Endothelial cell of umbilical vein (primary cell): ENCODE data around the gene PHOSPHO1. TPM values are rescaled to one million over a fixed set of nuclear protein-coding genes. Genes with fewer than 3 reads are reported as not detected.

Experiments used
- BruUV-seq: library from RNA; stranded (reverse); fragments of 400-500 nt; replicated peaks from 2 replicates; lab custom pipeline; 2021; lab: Mats Ljungman, UMichigan
- CTCF ChIA-PET: fragments of 300-600, 350-600 bp; sonication (Branson Sonifier 250); formaldehyde crosslinking; loops from one replicate; lab custom pipeline; 2021; ENCODE audit warnings: antibody characterized with exemption, inconsistent platforms; lab: Charles Lee
- POLR2A ChIA-PET: fragments of 300-600, 350-600 bp; sonication (Branson Sonifier 250); formaldehyde crosslinking; loops from one replicate; lab custom pipeline; 2021; ENCODE audit warnings: antibody characterized with exemption, inconsistent platforms; lab: Charles Lee
- DNase-seq: peaks from one replicate; pipeline ENCODE4 v3.0.0-alpha.2; 2011; ENCODE audit warnings: low read depth, low spot score
- FAIRE-seq: peaks from 2 replicates; lab custom pipeline; 2011; peaks lifted over from hg19 to GRCh38; lab: Jason Lieb, UNC
- H2AFZ ChIP-seq: 2 replicates; pipeline ENCODE4 v1.6.0; 2012; ENCODE audit warnings: low read depth, low read length, control low read depth, inconsistent platforms
- H3K27ac ChIP-seq: 2 replicates; pipeline ENCODE4 v1.5.1; 2011; ENCODE audit warnings: low read depth, mild to moderate bottlenecking, control low read depth, low read length, moderate library complexity; ENCODE audit not compliant: insufficient read depth
- H3K27me3 ChIP-seq, 2 experiments: 2 replicates each; pipeline versions ENCODE4 v1.6.0 to v1.6.1; 2011; ENCODE audit warnings: low read length in 2 of 2, mixed read lengths in 1 of 2; ENCODE audit not compliant: control insufficient read depth in 2 of 2, insufficient read depth in 2 of 2
- H3K36me3 ChIP-seq, 2 experiments: 2 replicates in 1 of 2; 3 replicates in 1 of 2; pipeline ENCODE4 v1.5.1; 2011; ENCODE audit warnings: low read length in 2 of 2, mild to moderate bottlenecking in 1 of 2, moderate library complexity in 1 of 2; ENCODE audit not compliant: control insufficient read depth in 2 of 2, insufficient read depth in 2 of 2; ENCODE audit errors: extremely low read depth in 1 of 2
- H3K4me1 ChIP-seq: 3 replicates; pipeline ENCODE4 v1.5.1; 2011; ENCODE audit warnings: mild to moderate bottlenecking, low read length; ENCODE audit not compliant: control insufficient read depth, insufficient read depth; ENCODE audit errors: extremely low read depth
- H3K4me2 ChIP-seq: 2 replicates; pipeline ENCODE4 v1.6.1; 2011; ENCODE audit warnings: low read length, control low read depth, mixed read lengths; ENCODE audit not compliant: insufficient read depth
- H3K4me3 ChIP-seq, 3 experiments: fragments of 200-600 bp in 1 of 3; sonication (generic), shearing (Covaris generic) in 1 of 3; replicated peaks in 1 of 3; 2 replicates each; pipeline ENCODE4 v1.5.1; 2011 to 2016; ENCODE audit warnings: control low read depth in 3 of 3, low read length in 3 of 3, mild to moderate bottlenecking in 2 of 3, inconsistent platforms in 1 of 3, low read depth in 1 of 3, moderate library complexity in 1 of 3; ENCODE audit not compliant: insufficient read depth in 1 of 3
- H3K79me2 ChIP-seq: 2 replicates; pipeline ENCODE4 v1.6.0; 2012; ENCODE audit warnings: low read length, inconsistent platforms; ENCODE audit not compliant: control insufficient read depth, insufficient read depth
- H3K9ac ChIP-seq: replicated peaks from 2 replicates; pipeline ENCODE3; 2011; ENCODE audit warnings: low read length, control low read depth; ENCODE audit not compliant: insufficient read depth; ENCODE audit errors: extremely low read depth
- H3K9me1 ChIP-seq: replicated peaks from 3 replicates; pipeline ENCODE4 v1.6.0; 2011; ENCODE audit warnings: mild to moderate bottlenecking, low read length; ENCODE audit not compliant: control insufficient read depth, insufficient read depth; ENCODE audit errors: extremely low read depth
- H3K9me3 ChIP-seq: replicated peaks from 2 replicates; pipeline ENCODE4 v1.5.1; 2012; ENCODE audit warnings: low read length, inconsistent platforms; ENCODE audit not compliant: control insufficient read depth, insufficient read depth
- H4K20me1 ChIP-seq: replicated peaks from 2 replicates; pipeline ENCODE3; 2011; ENCODE audit warnings: mild to moderate bottlenecking, low read length; ENCODE audit not compliant: control insufficient read depth, insufficient read depth; ENCODE audit errors: extremely low read depth
- EZH2 ChIP-seq: IDR thresholded peaks from 2 replicates; pipeline ENCODE4 v1.6.1; 2012; ENCODE audit warnings: borderline replicate concordance, low read depth, mild to moderate bottlenecking, moderate library complexity, low read length, inconsistent platforms; ENCODE audit not compliant: severe bottlenecking
- FOS ChIP-seq: IDR thresholded peaks from 2 replicates; pipeline ENCODE4 v1.6.1; 2011; ENCODE audit warnings: mild to moderate bottlenecking, low read length, moderate library complexity, borderline replicate concordance; ENCODE audit not compliant: insufficient read depth
- GATA2 ChIP-seq: IDR thresholded peaks from 2 replicates; pipeline ENCODE4 v1.7.0; 2011; ENCODE audit warnings: low read depth, mild to moderate bottlenecking, moderate library complexity, mixed read lengths, low read length; ENCODE audit not compliant: insufficient read length, insufficient read depth
- JUN ChIP-seq: IDR thresholded peaks from 2 replicates; pipeline ENCODE4 v1.6.1; 2011; ENCODE audit warnings: borderline replicate concordance, low read depth; ENCODE audit not compliant: insufficient read length, insufficient read depth
- MAX ChIP-seq: IDR thresholded peaks from 2 replicates; pipeline ENCODE4 v1.6.1; 2011; ENCODE audit not compliant: insufficient read depth, insufficient read length
- MYC ChIP-seq: IDR thresholded peaks from one replicate; pipeline ENCODE4 v1.6.1; 2011; ENCODE audit warnings: mild to moderate bottlenecking, low read depth, low read length
- POLR2A ChIP-seq: IDR thresholded peaks from 2 replicates; pipeline ENCODE4 v1.6.1; 2012; ENCODE audit warnings: low read depth, mild to moderate bottlenecking, control low read depth, low read length
- POLR2AphosphoS5 ChIP-seq: IDR thresholded peaks from 2 replicates; pipeline ENCODE4 v1.6.1; 2012; ENCODE audit warnings: low read depth, mild to moderate bottlenecking, control low read depth, low read length, moderate library complexity; ENCODE audit not compliant: insufficient read depth
- dilution Hi-C: fragments of 300-500 bp; cut with MboI; formaldehyde crosslinking; loops from one replicate; pipeline ENCODE4 v1.15.0; 2019; ENCODE audit warnings: low sequenced_read_pairs; ENCODE audit not compliant: extremely low pct_ligation_motif_present
- intact Hi-C: fragments of 100-400 bp; cut with micrococcal nuclease; formaldehyde crosslinking; loops from one replicate; pipeline ENCODE4 v1.10.0; 2022
- polyA plus RNA-seq, 4 experiments: library from polyadenylated mRNA; depleted of rRNA in 3 of 4; stranded (reverse) in 3 of 4; unstranded in 1 of 4; fragments of >200 nt; gene quantifications; 2 replicates each; pipeline versions ENCODE4 v1.2.1 to v1.2.3, GENCODE V29; 2011 to 2012; ENCODE audit warnings: missing spikeins in 1 of 4
- total RNA-seq: library from RNA; stranded (reverse); gene quantifications from 2 replicates; pipeline ENCODE4 v1.2.3, GENCODE V29; 2021
- TF ChIP-seq, protein P1 (sequence below), 2 donors: IDR thresholded peaks; 1 replicate in 1 of 2; 2 replicates in 1 of 2; pipeline ENCODE4 v1.5.1; 2011; ENCODE audit warnings: low read length in 2 of 2, mild to moderate bottlenecking in 2 of 2, moderate library complexity in 2 of 2, control low read depth in 1 of 2, inconsistent platforms in 1 of 2, low read depth in 1 of 2; ENCODE audit not compliant: insufficient read depth in 1 of 2; ENCODE audit errors: extremely low read depth in 1 of 2

The PHOSPHO1 gene
- total and polyA plus RNA-seq, 2 donors (not counting 3 experiments of a cell fraction or from before 2014, with no cell fraction given), result 0.23 TPM; not detected in 1

DNA sequence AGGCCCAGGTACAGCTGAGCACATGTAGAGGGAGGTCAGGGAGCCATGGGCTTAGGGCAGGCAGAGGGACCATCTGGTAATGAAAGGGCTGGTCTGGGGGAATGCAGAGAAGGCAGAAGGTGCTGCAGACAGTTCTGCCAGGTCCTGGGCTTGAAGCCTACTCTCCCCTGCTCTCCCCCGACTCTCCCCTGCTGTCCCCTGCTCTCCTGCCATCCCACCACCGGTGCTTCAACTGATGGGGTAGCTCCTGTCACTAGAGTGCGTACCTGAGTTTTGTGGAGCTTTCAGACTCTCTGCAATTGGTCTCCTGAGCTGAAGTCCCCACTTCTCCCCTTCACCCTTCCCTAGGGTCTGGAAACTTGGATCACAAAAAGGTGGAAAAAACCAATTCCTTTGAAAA is 37.3 kb upstream of the PHOSPHO1 start:
- Histone ChIP-seq H3K4me2 (no peak overlapping the region), H3K79me2 (no peaks in the 10 kb centered on the region), H3K36me3 (no peaks in the 10 kb centered on the region), H3K27me3 (peaks cover 0 to 1% of the 10 kb centered on the region in 2 experiments), H3K27ac (no peak overlapping the region), H3K4me3 (no peak overlapping the region), H3K9ac (no peak overlapping the region), H3K4me1 (no peaks in the 10 kb centered on the region), H2AFZ (no peak overlapping the region), H3K9me3 (no peaks in the 10 kb centered on the region), H4K20me1 (no peaks in the 10 kb centered on the region), H3K9me1 (no peaks in the 10 kb centered on the region)
- DNase-seq (no peak), FAIRE-seq (no peak)
- TF ChIP-seq MYC, result no peak
- TF ChIP-seq POLR2AphosphoS5, result no peak
- TF ChIP-seq, protein P1, sequence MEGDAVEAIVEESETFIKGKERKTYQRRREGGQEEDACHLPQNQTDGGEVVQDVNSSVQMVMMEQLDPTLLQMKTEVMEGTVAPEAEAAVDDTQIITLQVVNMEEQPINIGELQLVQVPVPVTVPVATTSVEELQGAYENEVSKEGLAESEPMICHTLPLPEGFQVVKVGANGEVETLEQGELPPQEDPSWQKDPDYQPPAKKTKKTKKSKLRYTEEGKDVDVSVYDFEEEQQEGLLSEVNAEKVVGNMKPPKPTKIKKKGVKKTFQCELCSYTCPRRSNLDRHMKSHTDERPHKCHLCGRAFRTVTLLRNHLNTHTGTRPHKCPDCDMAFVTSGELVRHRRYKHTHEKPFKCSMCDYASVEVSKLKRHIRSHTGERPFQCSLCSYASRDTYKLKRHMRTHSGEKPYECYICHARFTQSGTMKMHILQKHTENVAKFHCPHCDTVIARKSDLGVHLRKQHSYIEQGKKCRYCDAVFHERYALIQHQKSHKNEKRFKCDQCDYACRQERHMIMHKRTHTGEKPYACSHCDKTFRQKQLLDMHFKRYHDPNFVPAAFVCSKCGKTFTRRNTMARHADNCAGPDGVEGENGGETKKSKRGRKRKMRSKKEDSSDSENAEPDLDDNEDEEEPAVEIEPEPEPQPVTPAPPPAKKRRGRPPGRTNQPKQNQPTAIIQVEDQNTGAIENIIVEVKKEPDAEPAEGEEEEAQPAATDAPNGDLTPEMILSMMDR (IDR thresholded peaks at IDR 0.05; ENCODE audit: extremely low read depth in 1 of 2, insufficient read depth in 1 of 2, low read depth in 1 of 2, low read length in 2 of 2), result no peak
- no peak for TF ChIP-seq GATA2
- TF ChIP-seq POLR2A, result no peak
- no peak for TF ChIP-seq MAX
- no peak for TF ChIP-seq EZH2
- no peak for TF ChIP-seq JUN
- no peak for TF ChIP-seq FOS
- no TSS peak for BruUV-seq
- POLR2A ChIA-PET, result no interaction called here
- CTCF ChIA-PET, result no interaction called here
- dilution Hi-C loops (no loop called here), intact Hi-C loops (no loop called here)
